Epithelial cell of prostate (primary cell): Measurements from ENCODE around the gene GPR139.

Experiments
- DNase-seq: peaks from one replicate; pipeline ENCODE4 v3.0.0-alpha.2; 2011; ENCODE audit warnings: low read depth, low spot score
- H3K27ac ChIP-seq: fragments of 450-650 bp; 2 replicates; pipeline ENCODE4 v1.5.1; 2017; ENCODE audit warnings: mild to moderate bottlenecking

GPR139 gene

DNA sequence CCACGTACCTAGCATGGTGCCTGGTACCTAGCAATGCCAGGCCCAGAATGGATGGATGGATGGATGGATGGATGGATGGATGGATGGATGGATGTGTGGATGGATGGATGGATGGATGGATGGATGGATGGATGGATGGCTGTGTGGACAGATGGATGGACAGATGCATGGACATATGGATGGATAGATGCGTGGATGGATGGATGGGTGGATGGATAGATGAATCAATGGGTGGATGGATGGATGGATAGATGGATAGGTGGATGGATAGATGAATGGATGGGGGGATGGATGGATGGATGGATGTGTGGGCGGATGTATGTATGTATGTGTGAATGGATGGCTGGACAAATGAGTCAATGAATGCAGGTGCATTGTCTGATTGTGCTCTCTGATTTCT lies 12.6 kb downstream of the GPR139 start:
- no peak overlapping the region for H3K27ac ChIP-seq
- no peak for DNase-seq

GRCh38 chr16:20056436-20056835 lies 17.3 kb downstream of the GPR139 start:
- no peak overlapping the region for H3K27ac ChIP-seq
- no peak for DNase-seq

GRCh38 chr16:20053336-20053735 lies 20.4 kb downstream of the GPR139 start:
- no peak for DNase-seq
- no peak overlapping the region for H3K27ac ChIP-seq

GRCh38 chr16:20051611-20052010 lies 22.1 kb downstream of the GPR139 start:
- DNase-seq, result no peak
- no peak overlapping the region for H3K27ac ChIP-seq

GRCh38 chr16:20051147-20051546 lies 22.5 kb downstream of the GPR139 start:
- no peak overlapping the region for H3K27ac ChIP-seq
- DNase-seq, result no peak

- no peak overlapping the region for H3K27ac ChIP-seq
- no peak for DNase-seq
Observed at GRCh38 chr16:20049831-20050230, 23.9 kb downstream of the GPR139 start.

DNA sequence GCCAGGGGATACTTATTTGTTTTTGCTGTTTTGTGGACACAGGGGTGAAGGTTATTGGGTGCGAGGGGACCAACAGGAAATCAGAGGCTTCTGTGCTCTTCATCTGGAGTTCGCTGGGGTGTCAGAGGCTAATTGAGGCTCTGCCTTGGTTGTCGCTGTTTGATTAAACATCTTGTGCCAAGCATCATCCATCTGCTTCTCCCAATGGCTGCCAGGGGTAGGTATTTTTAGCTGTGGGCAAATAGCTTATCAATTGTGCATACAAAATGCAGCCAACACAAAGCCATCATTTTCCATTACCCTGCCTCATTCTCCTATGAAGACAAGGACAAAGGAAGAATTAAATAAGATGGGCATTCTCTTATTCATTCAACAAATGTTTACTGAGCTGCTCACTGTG lies 27.8 kb downstream of the GPR139 start:
- no peak for DNase-seq
- no peak overlapping the region for H3K27ac ChIP-seq

GRCh38 chr16:20042848-20043247 lies 30.8 kb downstream of the GPR139 start:
- DNase-seq, result no peak
- no peak overlapping the region for H3K27ac ChIP-seq

DNA sequence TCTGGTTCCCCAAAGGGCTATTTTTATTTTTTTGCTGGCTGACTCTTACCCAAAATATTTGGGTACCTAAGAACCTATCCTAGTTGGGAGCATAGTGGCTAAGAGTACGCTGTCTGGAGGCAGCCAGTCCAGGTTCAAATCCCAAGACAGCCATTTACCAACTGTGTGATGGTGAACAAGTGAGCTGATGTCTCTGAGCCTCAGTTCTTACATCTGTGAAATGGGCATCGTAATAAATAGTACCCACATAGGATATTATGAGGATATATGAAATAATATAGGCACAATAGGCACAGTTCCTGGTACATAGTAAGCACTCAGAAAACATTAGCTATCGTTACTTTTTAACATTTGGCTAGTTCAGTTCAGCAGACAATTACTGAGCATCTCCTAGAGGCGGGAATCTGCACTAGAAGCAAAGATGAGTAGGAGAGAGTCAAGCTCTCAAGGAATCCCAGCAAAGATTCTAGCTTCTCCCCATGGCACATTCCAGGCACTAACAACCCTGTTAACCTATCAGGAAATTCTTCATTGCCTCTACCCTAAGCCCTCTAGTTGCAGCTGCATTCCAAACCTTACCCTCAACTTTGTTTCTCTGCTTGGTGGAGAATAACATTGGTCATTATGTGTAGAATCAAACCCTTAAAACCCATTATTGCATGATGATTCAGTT lies 31.6 kb downstream of the GPR139 start:
- no peak overlapping the region for H3K27ac ChIP-seq
- DNase-seq, result no peak

- no peak for DNase-seq
Observed at GRCh38 chr16:20040011-20040410, 33.7 kb downstream of the GPR139 start.

GRCh38 chr16:20029611-20030010 lies 44.1 kb downstream of the GPR139 start:
- no peak for DNase-seq

More at GRCh38 chr16:20040011-20040410, 33.7 kb downstream of the GPR139 start:
- H3K27ac ChIP-seq, result no peak overlapping the region

DNA sequence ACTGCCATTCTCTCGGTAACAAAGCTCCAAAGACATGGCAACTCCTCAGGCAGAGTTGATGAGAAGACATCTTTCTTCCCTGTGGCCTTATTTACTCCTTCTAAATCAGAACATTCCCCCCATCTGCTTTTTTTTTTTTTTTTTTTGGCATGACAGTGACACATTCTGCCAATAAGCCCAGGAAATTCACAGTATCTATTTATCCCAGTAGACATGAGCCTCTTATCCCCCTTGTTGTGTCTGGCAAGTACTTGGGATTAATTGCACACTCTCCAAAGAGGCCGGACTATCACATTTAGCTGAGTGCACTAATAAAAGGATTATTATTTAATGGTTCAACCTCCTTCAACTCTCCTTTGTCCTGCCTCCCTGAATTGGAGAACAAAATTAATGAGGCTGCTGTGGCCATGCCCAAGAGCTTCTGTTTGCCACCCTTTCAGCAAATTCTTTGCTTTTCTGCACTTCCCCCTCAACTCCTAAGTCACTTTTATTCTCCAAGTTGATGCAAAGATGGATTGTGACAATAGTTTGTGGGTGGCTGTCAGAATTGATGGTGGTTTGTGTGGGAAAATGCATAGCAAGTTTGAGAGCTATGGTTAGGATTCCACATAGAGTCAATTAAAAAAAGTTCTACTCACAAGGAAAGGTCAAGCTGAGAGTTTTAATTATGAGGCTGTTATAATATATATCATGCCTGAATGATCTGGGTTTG lies 47.2 kb downstream of the GPR139 start:
- H3K27ac ChIP-seq, result no peak overlapping the region
- no peak for DNase-seq

More at GRCh38 chr16:20029611-20030010, 44.1 kb downstream of the GPR139 start:
- no peak overlapping the region for H3K27ac ChIP-seq

DNA sequence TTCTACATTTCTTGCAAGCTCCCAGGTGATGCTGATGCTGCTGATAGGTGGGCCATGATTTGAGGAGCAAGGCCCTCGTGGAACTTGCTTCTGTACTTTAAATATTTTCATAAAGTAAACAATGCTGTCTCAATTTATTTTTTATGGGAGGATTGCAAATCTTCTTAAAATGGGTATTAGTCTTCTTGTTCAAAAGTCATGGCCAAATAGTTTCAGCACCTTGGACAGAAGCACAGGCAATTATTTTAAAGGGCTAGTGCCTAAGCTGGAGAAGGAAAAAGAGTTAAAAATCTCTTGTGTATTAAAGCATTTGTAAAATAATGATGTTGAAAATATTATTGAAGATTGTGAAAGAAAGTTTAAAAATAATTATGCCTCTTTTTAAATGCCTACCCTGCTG lies 50.5 kb downstream of the GPR139 start:
- no peak overlapping the region for H3K27ac ChIP-seq
- DNase-seq, result no peak

GRCh38 chr16:20020976-20021375 lies 52.7 kb downstream of the GPR139 start:
- DNase-seq, result no peak
- H3K27ac ChIP-seq, result no peak overlapping the region

DNA sequence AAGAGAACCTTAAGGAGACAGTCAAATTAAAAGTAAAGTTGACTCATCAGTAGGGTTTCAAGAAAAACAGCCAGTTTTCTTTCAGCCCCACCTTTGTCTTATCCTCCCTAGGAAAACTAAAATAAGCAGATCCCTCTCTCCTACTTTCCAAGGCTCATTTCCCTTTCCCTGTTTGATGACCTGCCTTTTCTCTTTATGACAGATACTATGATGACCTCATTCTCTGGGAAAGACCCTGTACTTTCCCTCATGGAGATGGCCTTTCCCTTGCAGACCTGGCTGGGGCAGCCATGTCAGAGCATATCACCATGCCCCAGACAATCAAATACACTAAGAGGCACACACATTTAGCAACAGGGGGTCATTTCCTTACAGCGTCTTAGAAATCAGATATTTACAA lies 53.6 kb downstream of the GPR139 start:
- no peak for DNase-seq
- H3K27ac ChIP-seq, result no peak overlapping the region

DNA sequence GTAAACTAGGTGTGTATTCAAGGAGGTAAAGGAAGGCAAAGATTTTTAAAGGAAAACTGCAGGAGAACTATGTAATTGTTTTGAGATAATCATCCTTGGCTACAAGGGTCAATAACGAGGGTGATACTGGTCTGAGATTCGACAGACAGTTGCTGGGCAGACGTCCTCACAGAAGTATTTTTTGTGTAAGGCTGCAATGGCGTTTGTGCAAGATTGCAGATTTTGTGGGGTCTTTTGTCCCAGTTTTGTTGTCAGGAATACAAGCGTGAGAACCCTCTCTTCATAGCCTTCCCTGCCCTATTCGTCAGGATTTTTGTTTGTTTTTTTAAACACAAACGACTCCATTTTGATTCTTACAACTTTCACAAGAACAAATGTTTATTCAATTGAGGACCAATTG lies 57.5 kb downstream of the GPR139 start:
- DNase-seq, result no peak
- H3K27ac ChIP-seq, result no peak overlapping the region

DNA sequence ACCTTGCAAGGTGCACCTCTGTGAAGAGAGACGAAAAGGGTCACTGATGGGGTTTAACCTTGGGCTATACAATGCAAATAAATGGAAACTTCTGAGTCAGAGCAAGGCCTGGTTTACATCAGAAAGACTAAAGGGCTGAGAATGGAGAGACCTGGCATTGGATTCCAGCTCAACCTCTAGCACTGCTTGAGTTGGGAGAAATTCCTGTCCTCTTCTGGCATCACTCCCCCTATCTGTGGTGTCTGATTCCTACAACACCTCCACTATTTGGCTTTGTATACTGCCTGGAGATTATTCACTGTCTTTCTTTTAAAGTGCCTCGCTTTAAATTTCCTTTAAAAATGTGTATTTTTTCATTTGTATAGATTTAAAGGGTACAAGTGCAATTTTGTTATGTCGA lies 68.8 kb downstream of the GPR139 start:
- H3K27ac ChIP-seq, result no peak overlapping the region
- DNase-seq, result no peak

- DNase-seq, result no peak
- no peak overlapping the region for H3K27ac ChIP-seq
Observed at GRCh38 chr16:20002936-20003335, 70.8 kb downstream of the GPR139 start.

- H3K27ac ChIP-seq, result no peak overlapping the region
- DNase-seq, result no peak
Observed at GRCh38 chr16:20001856-20002707, 71.6 kb downstream of the GPR139 start.

DNA sequence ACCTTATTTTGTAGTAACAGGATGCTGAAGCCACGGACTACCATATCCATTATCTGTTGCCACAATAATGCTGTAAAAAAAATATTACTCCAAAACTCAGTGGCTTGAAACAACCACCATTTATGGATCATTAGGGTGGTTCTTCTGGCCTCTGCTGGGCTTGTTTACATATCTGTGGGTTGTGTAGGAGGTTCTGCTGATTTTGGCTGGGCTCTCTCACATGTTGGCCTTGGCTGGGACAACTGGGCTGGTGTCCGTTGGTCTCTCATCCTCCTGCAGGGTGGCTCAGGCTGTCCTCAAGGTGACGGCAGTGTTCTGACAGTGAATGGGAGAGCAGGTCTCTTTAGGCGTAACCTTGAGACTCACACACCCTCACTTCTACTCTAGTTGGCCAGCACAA lies 76.0 kb downstream of the GPR139 start:
- no peak overlapping the region for H3K27ac ChIP-seq
- no peak for DNase-seq

DNA sequence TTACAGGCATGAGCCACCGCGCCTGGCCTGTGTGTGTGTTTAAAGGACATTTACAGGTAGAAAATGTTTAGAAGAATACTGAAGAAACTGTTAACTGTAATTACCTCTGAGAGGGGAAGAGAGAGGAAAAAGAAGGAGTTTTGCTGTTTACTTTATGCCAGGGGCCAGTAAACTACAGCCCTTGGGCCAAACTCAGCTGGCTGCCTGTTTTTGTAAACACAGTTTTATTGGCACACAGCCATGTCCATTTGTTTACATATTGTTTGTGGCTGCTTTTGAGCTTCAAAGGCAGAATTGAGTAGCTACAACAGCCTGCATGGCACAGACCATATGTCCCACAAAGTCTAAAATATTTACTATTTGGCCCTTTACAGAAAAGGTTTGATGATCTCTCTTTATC lies 76.4 kb downstream of the GPR139 start:
- no peak for DNase-seq
- no peak overlapping the region for H3K27ac ChIP-seq
